RKO (cell line): Measurements from ENCODE around the gene ADGRG2.

Experiments used
- DNase-seq: peaks from one replicate; pipeline ENCODE4 v3.0.0-alpha.2; 2016; ENCODE audit warnings: low spot score

Gene ADGRG2

GRCh38 chrX:18955676-18956075 lies 166.6 kb downstream of the ADGRG2 start:
- no peak for DNase-seq

GRCh38 chrX:18951032-18951431 lies 171.2 kb downstream of the ADGRG2 start:
- DNase-seq, result no peak

GRCh38 chrX:18949944-18950301 lies 172.3 kb downstream of the ADGRG2 start:
- DNase-seq, result no peak

GRCh38 chrX:18949291-18949943 lies 172.9 kb downstream of the ADGRG2 start:
- DNase-seq, result no peak

- no peak for DNase-seq
Observed at GRCh38 chrX:18946611-18947010, 175.7 kb downstream of the ADGRG2 start.

- DNase-seq, result no peak
Observed at GRCh38 chrX:18946157-18946556, 176.1 kb downstream of the ADGRG2 start.

- no peak for DNase-seq
Observed at GRCh38 chrX:18945483-18945882, 176.8 kb downstream of the ADGRG2 start.

GRCh38 chrX:18944482-18944881 lies 177.8 kb downstream of the ADGRG2 start:
- DNase-seq, result no peak

- no peak for DNase-seq
Observed at GRCh38 chrX:18941896-18942295, 180.4 kb downstream of the ADGRG2 start.
